Natural killer cell (primary cell): Measurements from ENCODE around the gene PLXNA4. TPM values are rescaled to one million over a fixed set of nuclear protein-coding genes. Genes with fewer than 3 reads are reported as not detected.

Source experiments
- ATAC-seq, 3 donors: fragments of 150-1000 bp in 2 of 3; fragments of 200-7000 bp in 1 of 3; cut with Tn5 transposase; 1 replicate in 1 of 3; 2 replicates in 2 of 3; pipeline ENCODE4 v1.10.0; 2021; ENCODE audit warnings: mild to moderate bottlenecking in 2 of 3, moderate library complexity in 2 of 3
- DNase-seq, 2 donors: peaks; one replicate each; pipeline versions ENCODE4 v3.0.0 to v3.0.0-alpha.2; 2013 to 2021; ENCODE audit warnings: mixed read lengths in 1 of 2
- H3K27ac ChIP-seq: one replicate; pipeline ENCODE4 v1.5.1; 2013; ENCODE audit warnings: mild to moderate bottlenecking, low read length
- H3K27me3 ChIP-seq: one replicate; pipeline ENCODE4 v1.6.1; 2013; ENCODE audit warnings: low read length; ENCODE audit not compliant: control insufficient read depth, insufficient read depth
- H3K36me3 ChIP-seq: one replicate; pipeline ENCODE4 v1.6.1; 2013; ENCODE audit warnings: low read length; ENCODE audit not compliant: control insufficient read depth, insufficient read depth
- H3K4me1 ChIP-seq: one replicate; pipeline ENCODE4 v1.6.1; 2013; ENCODE audit warnings: low read length; ENCODE audit not compliant: control insufficient read depth, insufficient read depth
- H3K4me3 ChIP-seq: one replicate; pipeline ENCODE4 v1.5.1; 2013; ENCODE audit warnings: low read length
- H3K9me3 ChIP-seq: one replicate; pipeline ENCODE4 v1.6.1; 2013; ENCODE audit warnings: low read length; ENCODE audit not compliant: control insufficient read depth, insufficient read depth
- H3K27ac Mint-ChIP-seq, 2 donors: one replicate each; pipeline ENCODE4 v1.8.0; 2022; ENCODE audit warnings: mild to moderate bottlenecking in 2 of 2, mixed read lengths in 2 of 2, moderate library complexity in 1 of 2
- H3K27me3 Mint-ChIP-seq, 2 donors: one replicate each; pipeline ENCODE4 v1.8.0; 2022; ENCODE audit warnings: low read depth in 2 of 2, mixed read lengths in 2 of 2
- H3K36me3 Mint-ChIP-seq: one replicate; pipeline ENCODE4 v1.8.0; 2022; ENCODE audit warnings: mixed read lengths
- H3K4me1 Mint-ChIP-seq, 2 donors: one replicate each; pipeline ENCODE4 v1.8.0; 2022; ENCODE audit warnings: mixed read lengths in 2 of 2
- H3K4me3 Mint-ChIP-seq: one replicate; pipeline ENCODE4 v1.8.0; 2022; ENCODE audit warnings: mild to moderate bottlenecking, moderate library complexity, mixed read lengths
- H3K9me3 Mint-ChIP-seq, 2 donors: one replicate each; pipeline ENCODE4 v1.8.0; 2022; ENCODE audit warnings: mixed read lengths in 2 of 2
- WGBS: methylation state at CpG from one replicate; pipeline ENCODE4 v1.1.7; 2013; ENCODE audit warnings: missing lambda C conversion rate; ENCODE audit not compliant: insufficient coverage; 5-methylcytosine and 5-hydroxymethylcytosine counted together
- intact Hi-C: fragments of 100-400 bp; cut with micrococcal nuclease; formaldehyde crosslinking; loops from one replicate; pipeline ENCODE4 v1.14.2; 2022
- total RNA-seq, 4 donors: library from RNA; stranded (reverse); fragments of 120-200 nt in 1 of 4; gene quantifications; one replicate each; pipeline versions ENCODE4 v1.2.3 to v1.2.4, GENCODE V29; 2013 to 2022
- TF ChIP-seq, protein P1 (sequence below): fragments of 200-600 bp; IDR thresholded peaks from one replicate; pipeline ENCODE4 v1.8.0; 2022; ENCODE audit warnings: antibody characterized with exemption

Gene PLXNA4
- total RNA-seq, 3 donors from 2014 or later (not counting 1 experiment from before 2014, with no cell fraction given), result 5.1 to 15.3 (median 10.9) TPM

DNA sequence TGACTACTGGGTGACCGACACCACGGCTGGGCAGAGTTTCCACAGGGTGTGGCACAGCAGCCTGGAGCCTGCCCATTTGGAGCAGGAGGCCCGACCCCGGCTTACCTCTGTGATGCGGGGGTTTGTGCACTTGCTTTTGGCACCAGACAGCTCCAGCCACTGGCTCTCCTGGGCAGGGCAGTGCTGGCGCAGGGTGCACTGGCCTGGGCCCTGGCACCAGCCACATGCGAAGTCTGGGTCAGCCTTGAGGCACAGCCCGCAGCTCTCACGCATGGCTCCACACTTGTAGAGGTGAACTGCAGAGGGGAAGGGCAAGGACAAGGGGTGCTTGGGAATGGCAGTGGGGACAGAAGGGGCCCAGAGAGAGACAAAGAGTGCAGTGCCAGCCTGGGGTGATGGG, 373.7 kb downstream of the PLXNA4 start:
- H3K4me1 Mint-ChIP-seq, result no peaks in the 10 kb centered on the region
- H3K36me3 Mint-ChIP-seq, result no peaks in the 10 kb centered on the region
- intact Hi-C loops, result no loop called here
- TF ChIP-seq, protein P1, sequence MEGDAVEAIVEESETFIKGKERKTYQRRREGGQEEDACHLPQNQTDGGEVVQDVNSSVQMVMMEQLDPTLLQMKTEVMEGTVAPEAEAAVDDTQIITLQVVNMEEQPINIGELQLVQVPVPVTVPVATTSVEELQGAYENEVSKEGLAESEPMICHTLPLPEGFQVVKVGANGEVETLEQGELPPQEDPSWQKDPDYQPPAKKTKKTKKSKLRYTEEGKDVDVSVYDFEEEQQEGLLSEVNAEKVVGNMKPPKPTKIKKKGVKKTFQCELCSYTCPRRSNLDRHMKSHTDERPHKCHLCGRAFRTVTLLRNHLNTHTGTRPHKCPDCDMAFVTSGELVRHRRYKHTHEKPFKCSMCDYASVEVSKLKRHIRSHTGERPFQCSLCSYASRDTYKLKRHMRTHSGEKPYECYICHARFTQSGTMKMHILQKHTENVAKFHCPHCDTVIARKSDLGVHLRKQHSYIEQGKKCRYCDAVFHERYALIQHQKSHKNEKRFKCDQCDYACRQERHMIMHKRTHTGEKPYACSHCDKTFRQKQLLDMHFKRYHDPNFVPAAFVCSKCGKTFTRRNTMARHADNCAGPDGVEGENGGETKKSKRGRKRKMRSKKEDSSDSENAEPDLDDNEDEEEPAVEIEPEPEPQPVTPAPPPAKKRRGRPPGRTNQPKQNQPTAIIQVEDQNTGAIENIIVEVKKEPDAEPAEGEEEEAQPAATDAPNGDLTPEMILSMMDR, result no peak
- 87% methylated on average over 9 of the region's 9 CpGs for WGBS
- Histone ChIP-seq H3K27ac (no peak overlapping the region), H3K27me3 (no peaks in the 10 kb centered on the region), H3K4me3 (no peak overlapping the region), H3K4me1 (no peaks in the 10 kb centered on the region), H3K9me3 (no peaks in the 10 kb centered on the region), H3K36me3 (no peaks in the 10 kb centered on the region)
- no peak for DNase-seq
- H3K4me3 Mint-ChIP-seq, result no peak overlapping the region
- ATAC-seq, result no peak
- H3K9me3 Mint-ChIP-seq, result no peaks in the 10 kb centered on the region
- peaks cover 0 to 5% of the 10 kb centered on the region in 2 donors for H3K27me3 Mint-ChIP-seq
- no peak overlapping the region for H3K27ac Mint-ChIP-seq

DNA sequence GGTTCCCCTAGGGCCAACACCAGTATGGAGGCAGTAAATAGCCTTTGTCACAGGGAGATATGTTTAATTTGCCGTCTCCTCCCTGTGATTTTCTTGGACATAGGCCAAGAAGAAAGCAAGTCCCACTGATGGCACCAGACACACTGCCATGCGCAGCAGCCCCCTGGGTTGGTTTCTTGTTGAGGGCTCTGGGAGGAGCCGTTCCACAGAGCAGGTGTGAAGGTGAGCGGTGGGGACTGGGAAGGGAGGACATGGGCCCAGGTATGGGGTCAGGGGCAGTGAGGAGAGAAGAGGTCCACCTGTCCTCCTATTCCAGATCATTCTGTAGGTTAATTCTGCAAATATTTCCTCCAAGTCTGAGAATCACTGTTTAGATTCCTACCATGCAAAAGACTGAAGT, 376.1 kb downstream of the PLXNA4 start:
- WGBS, result 86% methylated on average over 4 of the region's 4 CpGs
- no peaks in the 10 kb centered on the region for H3K27me3 ChIP-seq
- TF ChIP-seq, protein P1, result no peak
- H3K36me3 ChIP-seq, result no peaks in the 10 kb centered on the region
- no peaks in the 10 kb centered on the region for H3K4me1 ChIP-seq
- Mint-ChIP-seq H3K9me3 (no peaks in the 10 kb centered on the region), H3K27me3 (peaks cover 0 to 3% of the 10 kb centered on the region in 2 donors), H3K36me3 (no peaks in the 10 kb centered on the region), H3K4me3 (no peak overlapping the region), H3K4me1 (no peaks in the 10 kb centered on the region), H3K27ac (no peak overlapping the region)
- DNase-seq (no peak), ATAC-seq (no peak)
- H3K9me3 ChIP-seq, result no peaks in the 10 kb centered on the region
- no peak overlapping the region for H3K27ac ChIP-seq
- H3K4me3 ChIP-seq, result no peak overlapping the region
- intact Hi-C loops, result no loop called here

DNA sequence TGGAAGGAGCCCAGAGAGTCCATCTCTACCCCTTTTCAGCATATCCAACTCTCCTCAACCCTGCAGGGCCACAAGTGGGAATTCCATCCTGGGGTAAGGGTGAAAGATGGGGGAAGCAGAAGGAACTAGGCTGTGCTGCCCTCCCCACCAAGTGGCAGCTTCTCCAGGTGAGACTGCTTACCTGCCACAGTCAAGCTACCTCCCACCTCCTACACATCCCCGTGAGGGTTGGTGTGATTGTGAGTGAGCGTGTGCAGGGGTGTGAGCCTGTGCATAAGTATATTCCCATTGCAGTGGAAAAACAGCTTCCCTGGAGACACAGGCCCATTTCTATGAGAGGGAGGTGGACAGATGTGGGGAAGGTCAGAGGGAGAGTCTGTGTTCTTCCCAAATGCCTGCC, 376.6 kb downstream of the PLXNA4 start:
- Mint-ChIP-seq H3K4me1 (no peaks in the 10 kb centered on the region), H3K36me3 (no peaks in the 10 kb centered on the region), H3K27me3 (peaks cover 0 to 3% of the 10 kb centered on the region in 2 donors), H3K9me3 (no peaks in the 10 kb centered on the region), H3K27ac (no peak overlapping the region), H3K4me3 (no peak overlapping the region)
- Histone ChIP-seq H3K4me1 (no peaks in the 10 kb centered on the region), H3K4me3 (no peak overlapping the region), H3K27me3 (no peaks in the 10 kb centered on the region), H3K9me3 (no peaks in the 10 kb centered on the region), H3K36me3 (no peaks in the 10 kb centered on the region), H3K27ac (no peak overlapping the region)
- DNase-seq (no peak), ATAC-seq (no peak)
- TF ChIP-seq, protein P1, result no peak
- intact Hi-C loops, result no loop called here
- 60% methylated on average over 1 of the region's 2 CpGs for WGBS

DNA sequence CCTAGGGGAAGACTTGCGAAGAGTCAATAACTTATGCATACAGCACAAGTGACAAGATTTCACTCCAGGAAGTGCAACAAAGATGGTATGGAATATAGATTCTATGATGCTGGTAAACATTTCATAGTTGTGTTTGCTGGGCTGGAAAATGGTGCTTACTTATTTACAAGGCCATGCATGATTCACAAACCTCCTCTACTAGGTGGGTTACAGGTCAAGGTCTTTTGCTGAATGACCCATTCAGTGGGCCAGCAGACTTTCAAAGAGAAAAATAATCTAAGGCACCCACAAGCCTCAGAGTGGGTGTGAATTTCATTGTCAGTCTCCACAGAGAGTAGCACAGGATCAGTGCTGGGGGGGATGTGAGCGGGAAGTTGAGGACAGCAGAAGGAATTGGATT, 378.5 kb downstream of the PLXNA4 start:
- Histone ChIP-seq H3K4me3 (no peak overlapping the region), H3K27ac (no peak overlapping the region), H3K27me3 (no peaks in the 10 kb centered on the region), H3K9me3 (no peaks in the 10 kb centered on the region), H3K36me3 (no peaks in the 10 kb centered on the region), H3K4me1 (no peaks in the 10 kb centered on the region)
- Mint-ChIP-seq H3K27me3 (peaks cover 0 to 3% of the 10 kb centered on the region in 2 donors), H3K4me1 (no peaks in the 10 kb centered on the region), H3K27ac (no peak overlapping the region), H3K4me3 (no peak overlapping the region), H3K36me3 (no peaks in the 10 kb centered on the region), H3K9me3 (no peaks in the 10 kb centered on the region)
- intact Hi-C loops, result no loop called here
- DNase-seq (no peak), ATAC-seq (no peak)
- 100% methylated on average over 2 of the region's 2 CpGs for WGBS
- TF ChIP-seq, protein P1, result no peak
